AG04450 (cell line): ENCODE measurements around the gene MGAT4A. TPM values are rescaled to one million over a fixed set of nuclear protein-coding genes. Genes with fewer than 3 reads are reported as not detected.

Source experiments
- CTCF ChIA-PET: fragments of 300-600, 350-600 bp; formaldehyde crosslinking; extraction: SDS; loops from one replicate; lab custom pipeline; 2022; ENCODE audit warnings: antibody characterized with exemption, inconsistent platforms; lab: Charles Lee
- POLR2A ChIA-PET: fragments of 350-600 bp; formaldehyde crosslinking; extraction: SDS; loops from one replicate; lab custom pipeline; 2021; ENCODE audit warnings: antibody characterized with exemption, inconsistent platforms; lab: Yijun Ruan, JAX
- DNase-seq: peaks from one replicate; pipeline ENCODE4 v3.0.0-alpha.2; 2011; ENCODE audit warnings: low read depth, low spot score
- H3K27ac ChIP-seq: one replicate; pipeline ENCODE4 v1.5.1; 2012; ENCODE audit warnings: low read depth, low read length, control low read depth
- H3K27me3 ChIP-seq: one replicate; pipeline ENCODE4 v1.6.0; 2012; ENCODE audit warnings: low read length; ENCODE audit not compliant: control insufficient read depth, insufficient read depth
- H3K4me3 ChIP-seq: 2 replicates; pipeline ENCODE4 v1.5.1; 2011; ENCODE audit warnings: mild to moderate bottlenecking, low read depth, low read length, control low read depth
- H3K9me3 ChIP-seq: 2 replicates; pipeline ENCODE4 v1.5.1; 2012; ENCODE audit warnings: low read length; ENCODE audit not compliant: control insufficient read depth, insufficient read depth
- CTCF ChIP-seq: IDR thresholded peaks from 2 replicates; pipeline ENCODE4 v1.5.1; 2011; ENCODE audit warnings: low read depth, low read length, control low read depth, inconsistent platforms
- polyA plus RNA-seq: library from polyadenylated mRNA; depleted of rRNA; stranded (reverse); fragments of >200 nt; gene quantifications from 2 replicates; pipeline ENCODE4 v1.2.3, GENCODE V29; 2011

MGAT4A gene
- polyA plus RNA-seq, 1 experiment: 0.04 TPM

GRCh38 chr2:98614024-98614739, 116.8 kb downstream of the MGAT4A start:
- ChIA-PET CTCF (no interaction called here), POLR2A (no interaction called here)
- TF ChIP-seq CTCF: no peak
- no peaks in the 10 kb centered on the region for H3K9me3 ChIP-seq
- no peaks in the 10 kb centered on the region for H3K27me3 ChIP-seq
- no peak overlapping the region for H3K4me3 ChIP-seq
- DNase-seq: no peak
- no peak overlapping the region for H3K27ac ChIP-seq

DNA sequence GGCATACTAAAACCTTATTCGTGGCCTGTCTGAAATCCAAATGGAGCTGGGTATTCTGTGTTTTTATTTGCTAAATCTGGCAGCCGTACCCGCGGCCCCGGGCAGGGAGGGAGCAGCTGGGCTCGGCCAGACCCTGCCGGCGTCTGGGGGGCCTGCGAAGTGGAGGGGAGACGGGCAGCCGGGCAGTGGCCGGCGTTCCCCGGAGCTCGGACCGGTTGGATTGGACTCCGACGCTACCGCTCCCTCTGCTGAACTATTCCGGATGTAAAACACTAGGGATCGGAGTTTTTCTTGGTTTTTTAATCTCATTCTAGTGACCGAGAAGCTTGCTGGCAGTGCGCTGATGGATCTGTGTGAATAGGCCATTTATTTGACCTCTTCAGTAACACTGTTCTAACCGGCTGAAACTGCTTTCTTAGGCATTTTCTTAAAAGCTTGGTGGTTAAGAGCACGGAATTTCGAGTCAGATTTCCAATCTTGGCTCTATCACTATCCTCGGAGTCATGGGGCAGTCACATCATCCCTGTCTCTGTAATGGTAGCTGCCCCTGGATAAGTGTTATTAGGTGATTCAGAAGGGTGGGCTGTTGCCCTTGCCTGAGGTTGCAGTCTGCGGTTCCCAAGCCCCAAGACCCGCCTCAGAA, 121.8 kb downstream of the MGAT4A start:
- POLR2A ChIA-PET: interaction anchor here (0.6 to 1.2 kb wide), 2 partner anchors 49 to 815 kb away, joined by 3 to 8 read pairs; no protein-coding TSS in a partner anchor
- H3K9me3 ChIP-seq: no peaks in the 10 kb centered on the region
- DNase-seq: no peak
- H3K27ac ChIP-seq: peak overlapping the region; percentile 93
- CTCF ChIA-PET: interaction anchor here (0.7 to 1.7 kb wide), 3 partner anchors 36 to 196 kb away, joined by 3 to 5 read pairs (median 4); no protein-coding TSS in a partner anchor
- no peaks in the 10 kb centered on the region for H3K27me3 ChIP-seq
- peak; percentile 8; the same call in 1 of the 2 replicates for TF ChIP-seq CTCF
- H3K4me3 ChIP-seq: peak overlapping the region; percentile 90

GRCh38 chr2:98608116-98608961, 122.6 kb downstream of the MGAT4A start, which contains the start of the genes COA5 and UNC50:
Gene COA5, minus strand, starts transcription at chr2:98608512. Its CDS starts 107 bp downstream, at chr2:98608405.
Gene UNC50, plus strand, starts transcription at chr2:98608589. Its CDS starts 1,171 bp downstream, at chr2:98609760.
- Histone ChIP-seq H3K9me3 (no peaks in the 10 kb centered on the region), H3K4me3 (peak within 1 kb of the TSS; percentile 90), H3K27me3 (no peaks in the 10 kb centered on the region), H3K27ac (peak within 1 kb of the TSS; percentile 93)
- POLR2A ChIA-PET: interaction anchor here (1.2 kb wide), 1 partner anchor 48 kb away, joined by 3 read pairs; no protein-coding TSS in a partner anchor
- DNase-seq: peak; percentile 76
- CTCF ChIA-PET: interaction anchor here (0.7 to 1.7 kb wide), 2 partner anchors 37 to 195 kb away, joined by 3 to 5 read pairs; no protein-coding TSS in a partner anchor
- 0 out of 2 replicates have a peak, but pooled peaks have one; percentile 17 for TF ChIP-seq CTCF

DNA sequence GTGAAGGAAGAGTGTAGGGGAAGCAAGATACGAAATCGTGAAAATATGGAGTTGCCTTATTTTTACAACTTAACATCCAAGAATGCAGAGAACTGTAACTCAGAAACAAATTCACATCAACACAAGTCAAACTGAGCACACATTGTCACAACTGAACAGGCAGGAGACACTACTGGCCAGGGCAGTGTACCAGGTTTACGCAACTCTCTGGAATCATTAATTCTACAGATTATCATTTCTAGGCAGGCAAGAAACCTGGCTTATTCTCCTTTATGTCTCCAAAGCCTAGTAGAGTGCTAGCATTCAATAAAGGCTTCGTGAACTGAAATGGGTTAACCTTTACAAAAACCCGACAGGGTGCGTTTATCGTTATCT, 123.2 kb downstream of the MGAT4A start:
- POLR2A ChIA-PET: no interaction called here
- H3K27ac ChIP-seq: peak overlapping the region; percentile 71
- no peak for TF ChIP-seq CTCF
- peak overlapping the region; percentile 90 for H3K4me3 ChIP-seq
- CTCF ChIA-PET: interaction anchor here (1.9 kb wide), 1 partner anchor 195 kb away, joined by 10 read pairs; no protein-coding TSS in a partner anchor
- H3K27me3 ChIP-seq: no peaks in the 10 kb centered on the region
- no peak for DNase-seq
- no peaks in the 10 kb centered on the region for H3K9me3 ChIP-seq
